Mucosa of descending colon (tissue), 3 donors: ENCODE data around the gene NELFA. TPM values are rescaled to one million over a fixed set of nuclear protein-coding genes. Genes with fewer than 3 reads are reported as not detected.

Experiments used
- ATAC-seq: fragments of 200-7000 bp; cut with Tn5 transposase; one replicate; pipeline ENCODE4 v1.9.1; 2020; ENCODE audit warnings: mild to moderate bottlenecking, moderate library complexity
- DNase-seq, 3 donors: peaks; one replicate each; pipeline ENCODE4 v3.0.0-alpha.2; 2020
- H3K36me3 ChIP-seq: fragments of 200-600 bp; one replicate; pipeline ENCODE4 v1.8.0; 2021; ENCODE audit warnings: low read depth, mild to moderate bottlenecking
- H3K4me1 ChIP-seq: fragments of 200-600 bp; one replicate; pipeline ENCODE4 v1.8.0; 2021; ENCODE audit warnings: low read depth, mild to moderate bottlenecking
- H3K4me3 ChIP-seq: fragments of 200-600 bp; one replicate; pipeline ENCODE4 v1.8.0; 2021; ENCODE audit warnings: mild to moderate bottlenecking
- H3K9me3 ChIP-seq: fragments of 200-600 bp; one replicate; pipeline ENCODE4 v1.8.0; 2021; ENCODE audit warnings: mild to moderate bottlenecking
- CTCF ChIP-seq: fragments of 200-600 bp; IDR thresholded peaks from one replicate; pipeline ENCODE4 v1.8.0; 2022; ENCODE audit warnings: antibody characterized with exemption, mild to moderate bottlenecking
- intact Hi-C, 2 donors: fragments of 100-400 bp; cut with DNase I in 1 of 2; cut with micrococcal nuclease in 1 of 2; formaldehyde crosslinking; loops; one replicate each; pipeline versions ENCODE4 v1.11.0 to v1.11.1; 2022; cut with DNase I, micrococcal nuclease
- total RNA-seq, 3 donors: library from RNA; stranded (reverse); fragmentation: NEBNext Ultra II Directional in 2 of 3; extraction: Animal tissue kit (Norgen Biotek cat#: 25700) in 2 of 3; gene quantifications; one replicate each; pipeline versions ENCODE4 v1.2.1 to v1.2.4, GENCODE V29; 2021 to 2023
- donor health status: DM: no; HTN: no; CAD: no; lungs with moderate emphysema.
- donor health status: DM: no; HTN: no; CAD: no.
- donor health status: DM: no; HTN: yes; CAD: no.

Gene NELFA
- total RNA-seq, 3 donors from 2014 or later = 31.1 to 34.2 (median 31.5) TPM

- ATAC-seq (no peak), DNase-seq (no peak)
- TF ChIP-seq CTCF = no peak
- Histone ChIP-seq H3K4me3 (no peak overlapping the region), H3K9me3 (no peaks in the 10 kb centered on the region), H3K36me3 (no peaks in the 10 kb centered on the region), H3K4me1 (no peaks in the 10 kb centered on the region)
- intact Hi-C loops = no loop called here
Measured at GRCh38 chr4:1943928-1944327, 64.8 kb downstream of the NELFA start.

- Histone ChIP-seq H3K36me3 (no peaks in the 10 kb centered on the region), H3K9me3 (no peaks in the 10 kb centered on the region), H3K4me3 (no peak overlapping the region), H3K4me1 (no peaks in the 10 kb centered on the region)
- TF ChIP-seq CTCF = no peak
- intact Hi-C loops = no loop called here
- ATAC-seq = no peak
- DNase-seq = no peak
Measured at GRCh38 chr4:1940566-1940965, 68.2 kb downstream of the NELFA start.

GRCh38 chr4:1939664-1940509, 68.9 kb downstream of the NELFA start:
- DNase-seq (no peak), ATAC-seq (peak; percentile 55)
- Histone ChIP-seq H3K4me3 (no peak overlapping the region), H3K9me3 (no peaks in the 10 kb centered on the region), H3K4me1 (no peaks in the 10 kb centered on the region), H3K36me3 (no peaks in the 10 kb centered on the region)
- intact Hi-C loops = no loop called here
- TF ChIP-seq CTCF = no peak

GRCh38 chr4:1938027-1938426, 70.7 kb downstream of the NELFA start:
- Histone ChIP-seq H3K4me1 (no peaks in the 10 kb centered on the region), H3K36me3 (no peaks in the 10 kb centered on the region), H3K4me3 (no peak overlapping the region), H3K9me3 (no peaks in the 10 kb centered on the region)
- no peak for DNase-seq
- intact Hi-C loops = no loop called here
- ATAC-seq = no peak
- no peak for TF ChIP-seq CTCF

- intact Hi-C loops = no loop called here
Measured at GRCh38 chr4:1937550-1937949, 71.2 kb downstream of the NELFA start.

More at GRCh38 chr4:1937550-1937949, 71.2 kb downstream of the NELFA start:
- DNase-seq (no peak), ATAC-seq (no peak)
- Histone ChIP-seq H3K4me1 (no peaks in the 10 kb centered on the region), H3K9me3 (no peaks in the 10 kb centered on the region), H3K36me3 (no peaks in the 10 kb centered on the region), H3K4me3 (no peak overlapping the region)
- TF ChIP-seq CTCF = no peak
